ENCODE results near the gene PLK5.
"Not testable (repeated sequence)": the region's sequence is repeated elsewhere in the genome, so short reads cannot be mapped to it uniquely, and the experiment has no call there.

Gene PLK5

GRCh38 chr19:1523412-1524286 lies at the start of gene PLK5:
Gene PLK5 (plus strand): TSS chr19:1524077. CDS start chr19:1526997, 2,920 bp downstream.
- no peak for DNase-seq

- no peak for DNase-seq
Measured at GRCh38 chr19:1474765-1475351, 49.0 kb upstream of the PLK5 start.

DNA sequence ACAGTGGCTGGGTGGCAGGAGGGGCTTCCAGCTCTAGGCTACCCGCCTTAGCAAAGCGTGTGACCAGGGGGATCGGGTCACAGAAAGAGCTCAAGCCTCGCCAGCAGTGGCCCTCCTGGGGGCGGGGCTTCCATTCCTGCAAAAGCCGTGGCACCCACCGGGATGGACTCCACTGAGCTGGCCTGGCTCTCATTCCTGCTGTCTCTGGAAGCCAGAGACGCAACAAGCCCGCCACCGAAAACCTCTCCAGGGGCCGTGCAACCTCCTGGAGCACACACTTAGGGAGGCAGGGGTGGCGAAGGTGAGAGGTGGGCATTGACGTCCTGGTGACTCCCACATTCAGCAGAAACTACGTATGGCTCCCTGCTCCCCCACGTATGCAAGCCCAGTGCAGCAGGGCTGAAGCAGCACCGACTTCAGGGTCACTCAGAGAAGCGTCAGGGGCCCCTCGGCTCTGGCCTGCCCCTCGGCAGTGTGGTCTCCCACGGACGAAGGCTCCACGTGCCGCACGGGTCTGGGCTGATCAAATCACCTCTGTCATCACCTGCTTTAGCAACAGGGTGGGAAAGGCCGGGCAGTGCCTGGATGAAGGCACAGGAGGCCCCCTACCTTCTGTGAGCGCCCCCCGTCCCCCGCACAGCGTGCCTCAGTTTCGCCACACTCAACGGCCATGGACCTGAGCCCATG lies 48.0 kb upstream of the PLK5 start:
- DNase-seq, result no peak

DNA sequence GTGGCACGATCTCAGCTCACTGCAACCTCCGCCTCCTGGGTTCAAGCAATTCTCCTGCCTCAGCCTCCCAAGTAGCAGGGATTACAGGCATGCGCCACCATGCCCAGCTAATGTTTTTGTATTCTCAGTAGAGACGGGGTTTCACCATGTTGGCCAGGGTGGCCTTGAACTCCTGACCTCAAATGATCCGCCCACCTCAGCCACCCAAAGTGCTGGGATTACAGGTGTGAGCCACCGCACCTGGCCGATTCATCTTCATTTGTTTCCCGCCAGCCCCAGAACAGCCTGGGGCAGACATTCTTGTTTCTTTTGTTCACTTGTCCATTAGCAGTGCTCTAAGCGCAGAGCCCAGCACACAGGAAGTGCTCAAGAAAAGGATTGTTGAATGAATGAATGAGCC lies 46.8 kb upstream of the PLK5 start:
- DNase-seq, result not testable (repeated sequence)

DNA sequence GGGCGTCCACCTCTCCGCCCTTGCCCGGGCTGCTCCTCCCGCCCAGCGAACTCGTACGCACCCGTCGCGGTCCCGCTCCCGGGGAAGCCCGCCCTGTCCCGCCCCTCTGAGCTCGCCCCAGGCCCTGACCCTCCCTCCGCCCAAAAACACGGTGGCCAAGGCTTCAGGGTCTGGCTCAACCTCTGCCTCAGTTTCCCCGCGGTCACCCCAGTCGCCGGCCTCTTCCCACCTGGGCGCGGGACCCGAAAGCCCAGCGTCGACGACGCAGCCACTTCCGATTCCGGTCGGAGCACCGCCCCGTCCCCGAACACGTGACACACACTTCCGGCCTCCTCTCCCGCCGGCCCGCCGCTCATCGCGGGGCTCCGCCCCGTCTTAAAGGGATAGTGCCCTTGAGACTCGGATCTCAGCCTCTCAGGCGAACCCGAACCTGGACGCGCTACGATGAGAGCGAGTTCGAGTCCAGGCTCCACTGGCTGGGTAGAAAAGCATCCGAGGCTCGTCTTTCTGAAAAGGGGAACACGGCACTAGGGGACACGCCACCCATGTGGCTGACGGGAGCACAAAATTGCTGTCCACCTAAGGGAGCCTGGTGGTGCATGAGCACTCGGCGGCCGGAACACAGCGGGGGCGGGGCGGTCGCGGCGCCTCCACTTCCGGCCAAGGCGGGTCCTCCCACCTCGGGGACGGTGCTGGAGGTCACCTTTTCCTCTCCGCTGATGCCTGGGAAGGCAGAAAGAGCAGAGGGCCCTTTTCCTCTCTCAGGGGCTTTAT lies 44.8 kb upstream of the PLK5 start, which contains the start of gene C19orf25:
C19orf25 (minus strand) TSS at position 282 of the 774 bp plus-strand sequence. CDS start 312 bp downstream, outside the sequence.
- DNase-seq, result peak; percentile 92

- no peak for DNase-seq
Measured at GRCh38 chr19:1481224-1481892, 42.5 kb upstream of the PLK5 start.

- DNase-seq, result no peak
Measured at GRCh38 chr19:1481893-1482360, 42.0 kb upstream of the PLK5 start.

GRCh38 chr19:1482361-1483130 lies 41.3 kb upstream of the PLK5 start:
- no peak for DNase-seq

DNA sequence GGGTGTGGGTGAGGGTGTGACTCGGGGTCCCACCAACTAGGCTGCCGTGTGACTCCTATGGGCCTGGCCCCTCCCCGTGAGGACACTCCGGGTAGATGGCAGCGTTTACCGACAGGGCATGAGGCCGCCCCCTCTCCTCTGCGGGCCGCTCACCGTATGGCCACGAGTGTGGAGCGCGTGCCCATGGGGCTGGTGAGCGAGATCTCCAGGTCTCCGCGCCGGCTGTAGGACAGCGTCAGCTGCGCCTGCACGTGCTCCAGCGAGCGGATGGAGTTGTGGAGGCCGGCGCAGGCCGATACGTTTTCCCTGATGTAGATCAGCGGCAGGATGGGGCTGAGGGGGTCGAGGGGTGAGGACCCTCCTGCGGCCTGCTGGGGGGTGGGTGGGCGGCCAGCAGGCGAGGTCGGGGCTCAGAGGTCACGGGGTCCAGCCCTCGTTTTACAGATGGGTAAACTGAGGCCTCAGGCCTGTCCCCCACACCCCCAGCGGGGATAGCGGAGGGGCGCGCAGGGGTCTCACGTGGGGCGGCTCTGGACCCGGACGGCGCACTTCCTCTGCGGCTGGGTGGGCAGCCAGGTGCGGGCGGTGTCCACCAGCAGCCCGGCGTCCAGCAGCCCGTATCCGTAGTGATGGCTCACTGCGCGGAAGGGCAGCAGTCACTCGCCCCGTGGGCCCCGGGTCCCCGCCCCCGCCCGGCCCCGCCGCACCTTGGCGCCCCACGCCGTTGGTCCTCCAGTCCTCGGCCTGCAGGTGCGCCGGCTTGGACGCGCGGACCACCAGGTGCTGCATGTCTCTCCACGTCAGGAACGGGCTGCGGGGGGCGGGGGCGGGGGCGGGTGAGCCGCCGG lies 40.5 kb upstream of the PLK5 start:
- no peak for DNase-seq

GRCh38 chr19:1483979-1484428 lies 39.9 kb upstream of the PLK5 start:
- DNase-seq, result no peak

DNA sequence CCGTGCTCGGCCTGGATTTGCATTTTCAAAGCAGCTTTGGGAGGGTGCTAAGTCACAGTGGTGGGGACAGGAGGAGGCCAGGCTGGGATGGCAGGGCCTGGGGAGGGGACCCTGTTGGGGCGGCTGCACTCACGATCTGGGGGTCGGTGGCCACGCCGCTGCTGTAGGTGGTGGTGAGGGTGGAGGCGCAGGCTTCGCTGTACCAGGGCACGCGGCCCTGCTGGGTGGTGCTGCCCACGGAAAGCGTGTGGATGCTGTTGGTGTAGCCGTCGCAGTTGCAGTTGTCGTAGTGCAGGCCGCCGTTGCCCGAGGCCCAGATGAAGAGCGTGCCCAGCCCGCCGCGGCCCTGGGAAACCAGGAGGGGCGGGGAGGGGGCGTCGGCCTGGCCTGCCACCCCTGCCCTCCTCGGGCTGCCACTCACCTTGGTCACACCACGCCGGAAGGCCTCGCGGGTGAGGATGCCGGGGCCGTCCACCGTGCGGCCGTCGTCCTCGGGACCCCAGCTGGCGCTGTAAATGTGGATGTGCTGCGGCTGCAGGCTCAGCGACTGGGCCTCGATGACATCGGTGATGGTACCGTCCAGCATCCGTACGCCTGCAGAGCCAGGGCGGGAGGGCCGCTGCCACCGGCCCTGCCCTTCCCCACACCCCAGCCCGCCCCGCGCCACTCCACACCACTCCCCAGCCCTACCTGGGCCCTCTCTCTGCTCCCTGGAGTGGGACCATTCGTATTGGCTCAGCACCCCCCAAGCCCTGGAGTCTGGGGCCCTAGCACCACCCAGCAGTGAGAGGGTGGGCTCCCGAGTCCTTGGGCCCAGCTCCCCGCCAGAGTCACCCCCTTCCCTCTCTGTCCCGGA lies 36.9 kb upstream of the PLK5 start:
- no peak for DNase-seq

- DNase-seq, result no peak
Measured at GRCh38 chr19:1487576-1488281, 36.1 kb upstream of the PLK5 start.

- DNase-seq, result no peak
Measured at GRCh38 chr19:1488282-1488601, 35.6 kb upstream of the PLK5 start.

GRCh38 chr19:1489463-1490310 lies 34.2 kb upstream of the PLK5 start:
- no peak for DNase-seq

DNA sequence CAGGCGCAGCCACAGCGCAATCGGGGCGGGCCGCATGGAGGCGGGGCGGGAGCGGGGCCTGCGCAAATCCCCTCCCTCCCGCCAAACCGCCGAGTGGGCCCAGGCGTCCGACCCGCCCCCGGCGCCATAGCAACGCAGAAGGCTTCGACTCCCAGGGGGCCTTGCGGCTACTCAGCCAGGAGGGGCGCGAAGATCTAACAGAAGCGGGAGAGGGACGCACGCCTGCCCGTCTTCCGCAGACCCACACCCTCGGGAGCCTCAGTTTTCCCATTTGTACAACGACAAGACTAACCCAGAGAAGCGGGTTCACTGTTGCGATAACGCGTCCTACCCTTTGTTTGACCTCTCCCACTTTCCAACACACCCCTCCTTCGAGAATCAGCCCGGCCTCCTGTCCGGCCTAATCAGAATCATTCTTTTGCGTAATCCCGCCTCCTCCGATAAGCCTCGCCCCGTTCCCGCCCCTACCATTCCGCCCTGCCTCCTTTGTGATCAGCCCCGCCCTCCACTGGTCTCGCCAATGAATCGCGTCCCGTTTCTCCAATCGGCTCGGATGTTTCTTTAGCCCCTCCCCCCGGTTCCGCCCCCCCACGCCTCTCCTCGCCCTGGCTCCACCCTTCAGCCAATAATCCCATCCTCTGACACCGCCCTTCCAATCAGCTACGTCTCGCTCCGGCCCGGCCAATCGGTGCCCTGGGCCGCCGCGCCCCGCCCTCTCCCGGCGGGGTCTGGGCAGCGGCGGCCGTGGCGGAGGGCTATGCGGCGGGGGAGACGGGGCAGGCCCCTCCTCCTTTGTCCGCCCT lies 33.4 kb upstream of the PLK5 start, which contains the start of gene PCSK4:
PCSK4 (minus strand) TSS at position 40 of the 803 bp plus-strand sequence; CDS start at position 36, 4 bp downstream.
- peak; percentile 99 for DNase-seq

DNA sequence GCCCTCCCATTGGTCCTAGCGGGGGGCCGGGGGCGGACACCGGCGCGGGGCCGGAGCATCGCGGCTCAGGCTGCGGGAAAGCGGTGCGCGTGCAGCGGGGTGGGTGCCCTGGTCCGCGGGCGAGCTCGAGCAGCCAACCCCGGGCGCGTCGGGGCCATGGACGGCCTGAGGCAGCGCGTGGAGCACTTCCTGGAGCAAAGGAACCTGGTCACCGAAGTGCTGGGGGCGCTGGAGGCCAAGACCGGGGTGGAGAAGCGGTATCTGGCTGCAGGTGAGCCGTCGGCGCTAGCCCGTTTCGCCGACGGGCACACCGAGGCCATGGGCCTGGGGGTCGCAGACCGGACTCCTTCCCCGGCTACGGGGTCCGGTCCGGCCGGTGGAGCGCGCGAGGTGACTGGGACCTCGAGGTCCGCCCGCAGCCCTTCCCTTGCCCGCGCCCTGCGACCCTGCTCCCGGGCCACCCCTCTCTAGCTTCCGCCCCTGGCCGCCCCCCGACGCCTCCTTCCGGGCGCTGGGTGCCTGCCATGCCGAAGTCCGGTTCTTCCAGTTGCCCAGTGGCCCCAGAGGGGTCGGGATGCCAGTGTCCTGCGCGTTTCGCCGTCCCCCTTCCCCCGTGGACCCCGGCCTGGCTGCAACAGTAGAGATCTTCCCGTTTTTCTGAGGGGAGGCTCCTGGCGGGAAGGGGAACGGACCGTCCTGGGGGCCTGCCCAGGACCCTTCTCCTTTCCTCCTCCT lies 32.6 kb upstream of the PLK5 start, which contains the start of gene REEP6:
REEP6 (plus strand) TSS at position 68 of the 735 bp plus-strand sequence; CDS start at position 157, 89 bp downstream.
- no peak for DNase-seq

Measured in NCI-H1092 treated with DMSO at 0.1 percent for 48 hours (cell line).